ENCODE measurements around the gene ZNF24.

The ZNF24 gene

GRCh38 chr18:35352778-35353177, 8.6 kb upstream of the ZNF24 start:
- DNase-seq: no peak

GRCh38 chr18:35352283-35352682, 8.1 kb upstream of the ZNF24 start:
- no peak for DNase-seq

DNA sequence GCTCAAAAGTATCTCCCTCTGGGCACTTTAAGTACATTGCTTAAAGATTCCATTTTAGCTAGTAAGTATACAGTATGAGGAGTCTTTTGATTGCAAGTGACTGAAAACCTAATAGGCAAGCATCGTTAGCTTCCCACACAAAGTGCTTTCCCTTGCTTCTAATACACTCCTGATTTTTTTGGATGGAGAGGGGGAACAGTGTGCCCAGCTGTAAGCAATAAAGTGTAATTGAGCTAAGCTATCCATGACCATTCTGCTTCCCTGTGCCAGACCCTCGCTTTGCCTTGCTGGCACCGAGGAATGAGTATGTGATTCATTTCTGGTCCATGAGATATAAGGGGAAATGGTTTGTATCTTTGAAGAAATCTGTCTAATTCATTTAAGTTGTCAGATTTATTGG, 3.8 kb upstream of the ZNF24 start:
- DNase-seq: no peak

- no peak for DNase-seq
Observed at GRCh38 chr18:35345950-35346349, 1.7 kb upstream of the ZNF24 start.

- no peak for DNase-seq
Observed at GRCh38 chr18:35345460-35345921, 1.3 kb upstream of the ZNF24 start.

DNA sequence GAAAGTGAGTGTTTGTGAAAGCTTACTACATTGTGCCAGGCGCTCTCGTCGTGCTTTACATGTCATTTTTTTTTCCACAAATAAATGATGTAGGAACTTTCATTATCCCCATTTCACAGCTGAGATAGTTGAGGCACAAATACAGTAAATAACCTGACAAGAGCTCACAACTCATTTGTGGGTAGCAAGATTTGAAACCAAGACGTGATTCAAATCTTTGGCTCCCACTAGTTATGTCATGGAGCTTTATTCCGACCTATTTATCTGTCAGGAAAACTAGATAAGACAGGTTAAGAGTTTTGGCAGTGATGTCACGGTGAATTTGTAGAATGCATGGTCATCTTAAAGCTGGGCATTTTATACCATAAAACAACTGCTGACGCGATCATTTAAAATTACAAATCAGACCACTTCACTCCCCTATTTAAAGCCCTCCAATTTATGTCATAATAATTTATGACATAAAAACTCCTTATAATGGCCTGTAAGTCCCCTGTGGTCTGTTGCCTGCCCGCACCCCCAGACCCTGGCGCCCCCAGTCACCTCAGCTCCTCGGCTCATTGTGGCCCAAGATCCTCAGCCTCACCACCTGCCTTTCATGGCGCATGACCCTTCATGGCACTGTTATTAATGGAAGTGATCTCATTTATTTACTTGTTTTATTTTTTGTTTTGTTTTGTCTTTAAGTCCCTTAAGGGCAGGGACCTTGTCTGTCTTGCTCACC, 678 bp upstream of the ZNF24 start:
- DNase-seq: no peak

GRCh38 chr18:35343488-35343935, 708 bp downstream of the ZNF24 start:
- no peak for DNase-seq

DNA sequence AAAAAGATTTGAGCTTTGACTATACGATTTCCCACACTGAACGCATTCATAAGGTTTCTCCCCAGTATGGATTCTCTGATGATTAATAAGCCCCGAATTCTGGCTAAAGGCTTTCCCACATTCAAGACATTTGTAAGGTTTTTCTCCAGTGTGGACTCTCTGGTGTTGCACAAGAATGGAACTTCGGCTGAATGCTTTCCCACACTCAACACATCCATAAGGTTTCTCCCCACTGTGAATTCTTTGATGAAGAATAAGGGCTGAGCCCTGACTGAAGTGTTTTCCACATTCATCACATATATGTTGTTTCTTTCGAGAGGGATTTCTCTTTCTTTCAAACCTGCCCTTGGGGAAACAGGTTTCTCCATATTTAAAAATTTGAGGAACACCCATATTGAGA, 6.9 kb downstream of the ZNF24 start:
- no peak for DNase-seq

DNA sequence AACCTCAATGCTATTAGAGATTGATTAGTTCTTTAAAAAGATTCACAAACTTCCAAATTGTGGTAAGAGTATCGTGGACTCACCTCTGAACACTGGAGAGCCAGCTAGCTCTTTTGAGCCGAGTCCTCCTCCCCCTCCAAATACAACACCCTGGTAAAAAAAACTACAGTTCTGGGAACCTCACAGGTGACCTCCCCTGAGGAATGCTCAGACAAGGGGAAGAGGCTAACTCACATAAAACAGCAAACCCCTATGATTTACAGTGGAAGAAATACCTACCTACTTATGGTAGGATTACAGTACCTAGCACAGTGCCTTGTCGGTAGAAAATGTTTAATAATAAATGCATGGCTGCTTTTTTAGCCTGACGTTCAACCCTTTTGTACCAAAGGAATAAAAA, 8.4 kb downstream of the ZNF24 start:
- no peak for DNase-seq

GRCh38 chr18:35334821-35335220, 9.4 kb downstream of the ZNF24 start:
- DNase-seq: no peak

GRCh38 chr18:35334212-35334611, 10.0 kb downstream of the ZNF24 start:
- no peak for DNase-seq

DNA sequence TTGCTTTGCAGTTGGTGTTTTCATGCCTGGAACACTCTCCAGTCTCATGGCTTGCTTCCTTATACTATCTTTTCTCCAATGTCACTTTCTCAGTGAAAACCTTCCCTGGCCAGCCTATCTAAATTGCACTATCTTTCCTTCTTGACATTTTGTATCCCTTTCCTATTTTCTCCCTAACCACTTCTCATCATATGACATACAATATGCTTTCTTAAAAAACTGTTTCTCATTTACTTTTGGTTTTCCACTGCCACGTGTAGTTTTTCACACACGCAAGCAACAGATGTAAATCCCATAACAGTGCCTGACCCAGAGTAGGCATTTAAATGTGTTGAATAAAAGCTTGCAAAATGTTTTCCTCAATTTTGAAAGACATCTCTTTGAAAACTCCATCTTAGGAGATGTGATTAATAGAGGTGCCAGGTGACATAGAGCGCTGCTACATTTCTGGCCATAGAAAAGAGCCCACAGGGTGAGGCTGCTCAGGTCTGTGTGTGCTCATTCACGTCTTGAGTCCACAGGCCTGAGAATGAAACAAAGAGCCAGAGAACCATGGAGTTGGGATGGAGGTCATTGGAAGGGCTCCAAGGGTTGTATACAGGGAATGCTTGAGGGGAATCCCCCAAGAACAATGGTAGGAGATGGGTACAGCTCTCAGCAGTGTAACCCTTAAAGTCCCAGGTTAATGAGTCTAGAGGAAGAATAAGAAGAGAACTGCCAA, 12.7 kb downstream of the ZNF24 start:
- no peak for DNase-seq

GRCh38 chr18:35328868-35329267, 15.4 kb downstream of the ZNF24 start:
- DNase-seq: no peak

- no peak for DNase-seq
Observed at GRCh38 chr18:35326695-35327387, 17.4 kb downstream of the ZNF24 start.

DNA sequence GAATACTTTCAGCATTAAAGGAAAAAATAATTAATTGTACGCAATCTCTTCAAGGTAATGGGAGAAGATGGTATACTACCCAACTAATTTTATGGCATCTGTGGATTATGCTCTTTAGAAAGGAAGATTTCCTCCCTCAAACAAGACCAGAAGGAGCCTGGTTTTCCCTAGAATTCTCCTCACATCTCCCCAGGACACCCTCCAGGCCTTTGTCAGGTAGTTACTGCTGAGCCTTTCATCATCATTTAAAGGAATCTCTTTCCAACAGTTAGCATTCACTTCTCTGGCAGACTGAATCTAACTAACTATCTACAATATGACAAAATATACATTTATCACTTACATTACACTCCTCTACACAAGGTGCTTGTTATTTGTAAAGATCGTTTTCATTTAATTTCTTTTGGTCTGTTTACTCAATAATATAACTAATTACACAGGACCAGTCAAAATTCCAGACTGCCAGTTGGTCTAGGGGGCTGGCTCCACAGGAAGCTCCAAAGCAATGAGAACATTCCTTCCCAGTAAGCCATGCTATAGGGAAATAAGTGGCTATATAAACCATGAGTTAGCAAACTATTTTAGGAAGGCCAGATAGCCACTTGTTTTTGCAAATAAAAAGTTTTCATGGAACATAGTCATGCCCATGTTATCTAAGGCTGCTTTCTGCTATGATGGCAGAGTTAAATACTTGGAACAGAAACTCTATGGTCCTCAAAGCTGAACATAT, 19.1 kb downstream of the ZNF24 start:
- DNase-seq: no peak

- DNase-seq: no peak
Observed at GRCh38 chr18:35322486-35323458, 21.4 kb downstream of the ZNF24 start.

- no peak for DNase-seq
Observed at GRCh38 chr18:35311496-35311895, 32.7 kb downstream of the ZNF24 start.

GRCh38 chr18:35306588-35307250, 37.5 kb downstream of the ZNF24 start:
- DNase-seq: no peak

GRCh38 chr18:35303610-35304009, 40.6 kb downstream of the ZNF24 start:
- no peak for DNase-seq

GRCh38 chr18:35296060-35296459, 48.2 kb downstream of the ZNF24 start:
- DNase-seq: no peak

DNA sequence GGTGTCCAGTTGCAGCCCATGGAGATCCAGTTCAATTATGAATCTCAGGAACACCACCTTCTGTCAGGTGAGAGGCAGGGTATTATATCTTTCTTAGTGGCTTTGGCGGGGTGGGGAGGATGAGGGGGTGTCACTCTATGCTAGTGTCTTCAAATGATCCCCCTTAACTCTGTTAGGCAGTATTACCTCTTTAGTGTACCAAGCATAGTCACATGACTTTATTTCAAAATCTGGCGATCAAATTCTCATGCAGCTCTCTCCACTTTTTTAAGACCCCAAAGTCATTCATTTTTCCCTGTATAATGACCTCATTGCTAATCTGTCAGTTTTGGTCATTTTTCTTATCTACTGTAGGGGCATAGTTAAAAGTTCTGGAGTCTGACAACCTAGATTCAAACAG, 53.1 kb downstream of the ZNF24 start:
- no peak for DNase-seq
